Astrocyte (in vitro differentiated cells and primary cell): Measurements from ENCODE around the gene DNAJC7.

ENCODE experiments used
- EZH2 ChIP-seq: IDR thresholded peaks from 2 replicates; pipeline ENCODE4 v1.6.1; 2012; ENCODE audit warnings: mild to moderate bottlenecking, low read length, inconsistent platforms; ENCODE audit not compliant: insufficient read depth
- TF ChIP-seq, protein P1 (sequence below): IDR thresholded peaks from 2 replicates; pipeline ENCODE4 v1.5.1; 2011; ENCODE audit warnings: low read depth, mild to moderate bottlenecking, inconsistent platforms, low read length, moderate library complexity; ENCODE audit not compliant: insufficient read depth

DNA sequence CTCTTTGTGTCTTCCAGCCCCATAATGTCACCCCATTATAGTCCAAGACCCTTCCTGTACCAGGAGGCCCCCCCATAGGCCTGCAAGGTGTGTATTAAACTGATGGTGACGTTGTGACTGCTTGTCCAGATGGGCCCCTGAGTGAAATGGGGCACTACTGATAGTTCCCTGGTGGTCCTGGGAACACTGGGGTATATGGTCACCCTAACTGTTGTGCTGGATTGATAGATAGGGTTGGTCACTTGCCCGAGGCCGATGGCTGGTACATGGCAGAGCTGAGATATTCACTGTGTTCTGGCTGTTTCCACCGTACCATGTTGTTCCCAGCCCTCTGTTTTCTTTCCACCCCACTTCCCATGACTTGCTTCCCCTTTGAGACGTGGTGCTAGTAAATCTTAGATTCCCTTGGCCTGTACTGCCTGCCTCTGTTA, 46.3 kb downstream of the DNAJC7 start:
- TF ChIP-seq, protein P1, sequence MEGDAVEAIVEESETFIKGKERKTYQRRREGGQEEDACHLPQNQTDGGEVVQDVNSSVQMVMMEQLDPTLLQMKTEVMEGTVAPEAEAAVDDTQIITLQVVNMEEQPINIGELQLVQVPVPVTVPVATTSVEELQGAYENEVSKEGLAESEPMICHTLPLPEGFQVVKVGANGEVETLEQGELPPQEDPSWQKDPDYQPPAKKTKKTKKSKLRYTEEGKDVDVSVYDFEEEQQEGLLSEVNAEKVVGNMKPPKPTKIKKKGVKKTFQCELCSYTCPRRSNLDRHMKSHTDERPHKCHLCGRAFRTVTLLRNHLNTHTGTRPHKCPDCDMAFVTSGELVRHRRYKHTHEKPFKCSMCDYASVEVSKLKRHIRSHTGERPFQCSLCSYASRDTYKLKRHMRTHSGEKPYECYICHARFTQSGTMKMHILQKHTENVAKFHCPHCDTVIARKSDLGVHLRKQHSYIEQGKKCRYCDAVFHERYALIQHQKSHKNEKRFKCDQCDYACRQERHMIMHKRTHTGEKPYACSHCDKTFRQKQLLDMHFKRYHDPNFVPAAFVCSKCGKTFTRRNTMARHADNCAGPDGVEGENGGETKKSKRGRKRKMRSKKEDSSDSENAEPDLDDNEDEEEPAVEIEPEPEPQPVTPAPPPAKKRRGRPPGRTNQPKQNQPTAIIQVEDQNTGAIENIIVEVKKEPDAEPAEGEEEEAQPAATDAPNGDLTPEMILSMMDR: no peak
- no peak for TF ChIP-seq EZH2
